Osteoblast (primary cell): ENCODE measurements around the gene ACER1. TPM values are rescaled to one million over a fixed set of nuclear protein-coding genes. Genes with fewer than 3 reads are reported as not detected.

ENCODE experiments used
- DNase-seq: peaks from one replicate; pipeline ENCODE4 v3.0.0; 2011; ENCODE audit warnings: low spot score, mixed read lengths; ENCODE audit not compliant: insufficient read length; ENCODE audit errors: missing footprints
- H2AFZ ChIP-seq: 2 replicates; pipeline ENCODE4 v1.6.0; 2011; ENCODE audit warnings: mild to moderate bottlenecking, low read length
- H3K27ac ChIP-seq: 2 replicates; pipeline ENCODE4 v1.5.1; 2011; ENCODE audit warnings: mild to moderate bottlenecking, low read depth, low read length, moderate library complexity
- H3K27me3 ChIP-seq: 2 replicates; pipeline ENCODE4 v1.6.0; 2012; ENCODE audit warnings: mild to moderate bottlenecking, control low read depth, inconsistent platforms, low read length, moderate library complexity; ENCODE audit not compliant: insufficient read depth
- H3K36me3 ChIP-seq: 2 replicates; pipeline ENCODE4 v1.5.1; 2011; ENCODE audit warnings: mild to moderate bottlenecking, low read length, control low read depth, moderate library complexity; ENCODE audit not compliant: insufficient read depth
- H3K4me1 ChIP-seq: 2 replicates; pipeline ENCODE4 v1.5.1; 2011; ENCODE audit warnings: mild to moderate bottlenecking, low read length, control low read depth, moderate library complexity; ENCODE audit not compliant: insufficient read depth
- H3K4me2 ChIP-seq: 2 replicates; pipeline ENCODE4 v1.6.0; 2011; ENCODE audit warnings: mild to moderate bottlenecking, low read length; ENCODE audit not compliant: insufficient read depth
- H3K4me3 ChIP-seq: fragments of 200-600 bp; sonication (generic); 3 replicates; pipeline ENCODE4 v1.5.1; 2012; ENCODE audit warnings: mild to moderate bottlenecking, low read length, inconsistent platforms; ENCODE audit not compliant: insufficient read depth
- H3K79me2 ChIP-seq: 2 replicates; pipeline ENCODE4 v1.6.0; 2012; ENCODE audit warnings: mild to moderate bottlenecking, low read length, control low read depth, inconsistent platforms; ENCODE audit not compliant: insufficient read depth
- H3K9me3 ChIP-seq: 2 replicates; pipeline ENCODE4 v1.5.1; 2011; ENCODE audit warnings: low read depth, low read length, control low read depth
- H4K20me1 ChIP-seq: 2 replicates; pipeline ENCODE4 v1.6.0; 2012; ENCODE audit warnings: mild to moderate bottlenecking, low read length, control low read depth; ENCODE audit not compliant: insufficient read depth
- total RNA-seq: library from RNA; depleted of rRNA; stranded (reverse); fragments of >200 nt; gene quantifications from 2 replicates; pipeline ENCODE4 v1.2.3, GENCODE V29; 2012
- TF ChIP-seq, protein P1 (sequence below): IDR thresholded peaks from 2 replicates; pipeline ENCODE4 v1.5.1; 2011; ENCODE audit warnings: mild to moderate bottlenecking, low read depth, low read length, moderate library complexity; ENCODE audit errors: extremely low read depth

Gene ACER1
- total RNA-seq, 1 donor = under 0.01 TPM

DNA sequence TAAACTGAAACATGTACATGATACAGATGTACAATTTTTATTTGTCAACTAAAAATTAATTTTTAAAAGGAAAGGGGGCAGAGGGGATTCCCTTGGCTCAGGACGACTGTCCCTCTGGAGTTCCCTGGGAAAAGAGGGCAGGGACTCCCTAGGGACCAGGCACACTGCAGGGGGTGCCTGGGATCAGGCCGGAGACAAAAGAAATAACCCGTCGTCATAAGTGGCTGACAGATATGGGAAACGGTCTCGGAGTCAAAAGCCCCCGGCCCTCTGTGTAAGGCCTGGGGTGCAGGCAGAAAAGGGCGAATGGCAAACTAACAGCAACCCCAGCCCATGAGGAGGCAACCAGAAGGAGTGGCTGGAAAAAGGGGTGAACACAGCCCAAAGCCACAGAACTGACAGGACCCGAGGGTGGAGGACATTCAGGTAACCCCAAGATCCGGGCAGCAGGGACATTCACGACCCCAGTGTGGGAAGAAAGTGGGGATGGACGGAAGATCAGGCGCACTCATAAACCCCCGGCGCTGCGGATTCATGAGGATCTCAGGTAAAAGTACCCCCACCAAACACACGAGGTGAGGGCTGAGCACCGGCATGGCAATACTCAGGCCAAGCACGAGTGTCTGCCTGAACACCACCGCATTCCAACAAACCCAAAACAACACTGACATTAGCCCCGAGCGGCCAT is 60.4 kb downstream of the ACER1 start:
- Histone ChIP-seq H3K27ac (peak overlapping the region; percentile 96), H3K36me3 (peaks cover 31% of the 10 kb centered on the region), H3K4me1 (peaks cover 81% of the 10 kb centered on the region), H3K27me3 (no peaks in the 10 kb centered on the region), H3K9me3 (no peaks in the 10 kb centered on the region), H4K20me1 (peaks cover 11% of the 10 kb centered on the region), H3K4me2 (peak overlapping the region; percentile 85), H2AFZ (no peak overlapping the region), H3K79me2 (peaks cover 90% of the 10 kb centered on the region), H3K4me3 (peak overlapping the region; percentile 55)
- DNase-seq = peak; percentile 55
- TF ChIP-seq, protein P1, sequence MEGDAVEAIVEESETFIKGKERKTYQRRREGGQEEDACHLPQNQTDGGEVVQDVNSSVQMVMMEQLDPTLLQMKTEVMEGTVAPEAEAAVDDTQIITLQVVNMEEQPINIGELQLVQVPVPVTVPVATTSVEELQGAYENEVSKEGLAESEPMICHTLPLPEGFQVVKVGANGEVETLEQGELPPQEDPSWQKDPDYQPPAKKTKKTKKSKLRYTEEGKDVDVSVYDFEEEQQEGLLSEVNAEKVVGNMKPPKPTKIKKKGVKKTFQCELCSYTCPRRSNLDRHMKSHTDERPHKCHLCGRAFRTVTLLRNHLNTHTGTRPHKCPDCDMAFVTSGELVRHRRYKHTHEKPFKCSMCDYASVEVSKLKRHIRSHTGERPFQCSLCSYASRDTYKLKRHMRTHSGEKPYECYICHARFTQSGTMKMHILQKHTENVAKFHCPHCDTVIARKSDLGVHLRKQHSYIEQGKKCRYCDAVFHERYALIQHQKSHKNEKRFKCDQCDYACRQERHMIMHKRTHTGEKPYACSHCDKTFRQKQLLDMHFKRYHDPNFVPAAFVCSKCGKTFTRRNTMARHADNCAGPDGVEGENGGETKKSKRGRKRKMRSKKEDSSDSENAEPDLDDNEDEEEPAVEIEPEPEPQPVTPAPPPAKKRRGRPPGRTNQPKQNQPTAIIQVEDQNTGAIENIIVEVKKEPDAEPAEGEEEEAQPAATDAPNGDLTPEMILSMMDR = no peak

- no peaks in the 10 kb centered on the region for H3K9me3 ChIP-seq
- H3K4me3 ChIP-seq = peak overlapping the region; percentile 55
- DNase-seq = no peak
- peak overlapping the region; percentile 85 for H3K4me2 ChIP-seq
- H4K20me1 ChIP-seq = peaks cover 5% of the 10 kb centered on the region
- TF ChIP-seq, protein P1 = no peak
- H3K27ac ChIP-seq = peak overlapping the region; percentile 96
- H3K4me1 ChIP-seq = peaks cover 78% of the 10 kb centered on the region
- H3K36me3 ChIP-seq = peaks cover 33% of the 10 kb centered on the region
- peak overlapping the region; percentile 1 for H2AFZ ChIP-seq
- H3K27me3 ChIP-seq = no peaks in the 10 kb centered on the region
- peaks cover 90% of the 10 kb centered on the region for H3K79me2 ChIP-seq
These were observed 61.0 kb downstream of the ACER1 start for GRCh38 chr19:6272411-6272791.

GRCh38 chr19:6271721-6272410 is 61.5 kb downstream of the ACER1 start:
- peak overlapping the region; percentile 85 for H3K4me2 ChIP-seq
- DNase-seq = peak; percentile 92
- no peaks in the 10 kb centered on the region for H3K27me3 ChIP-seq
- TF ChIP-seq, protein P1 = no peak
- peak overlapping the region; percentile 1 for H2AFZ ChIP-seq
- peak overlapping the region; percentile 55 for H3K4me3 ChIP-seq
- peaks cover 90% of the 10 kb centered on the region for H3K79me2 ChIP-seq
- H3K9me3 ChIP-seq = no peaks in the 10 kb centered on the region
- H4K20me1 ChIP-seq = no peaks in the 10 kb centered on the region
- peaks cover 32% of the 10 kb centered on the region for H3K36me3 ChIP-seq
- H3K27ac ChIP-seq = peak overlapping the region; percentile 96
- peaks cover 73% of the 10 kb centered on the region for H3K4me1 ChIP-seq

- Histone ChIP-seq H3K36me3 (peaks cover 33% of the 10 kb centered on the region), H3K27me3 (no peaks in the 10 kb centered on the region), H3K79me2 (peaks cover 90% of the 10 kb centered on the region), H3K4me3 (peak overlapping the region; percentile 55), H2AFZ (no peak overlapping the region), H3K4me2 (peak overlapping the region; percentile 85), H3K27ac (peak overlapping the region; percentile 96), H3K4me1 (peaks cover 67% of the 10 kb centered on the region), H3K9me3 (no peaks in the 10 kb centered on the region), H4K20me1 (no peaks in the 10 kb centered on the region)
- DNase-seq = peak; percentile 83
- TF ChIP-seq, protein P1 = peak; percentile 34
These were observed 62.2 kb downstream of the ACER1 start for GRCh38 chr19:6271251-6271650.
